Measurements from ENCODE around the gene ANKRD63.

Gene ANKRD63

DNA sequence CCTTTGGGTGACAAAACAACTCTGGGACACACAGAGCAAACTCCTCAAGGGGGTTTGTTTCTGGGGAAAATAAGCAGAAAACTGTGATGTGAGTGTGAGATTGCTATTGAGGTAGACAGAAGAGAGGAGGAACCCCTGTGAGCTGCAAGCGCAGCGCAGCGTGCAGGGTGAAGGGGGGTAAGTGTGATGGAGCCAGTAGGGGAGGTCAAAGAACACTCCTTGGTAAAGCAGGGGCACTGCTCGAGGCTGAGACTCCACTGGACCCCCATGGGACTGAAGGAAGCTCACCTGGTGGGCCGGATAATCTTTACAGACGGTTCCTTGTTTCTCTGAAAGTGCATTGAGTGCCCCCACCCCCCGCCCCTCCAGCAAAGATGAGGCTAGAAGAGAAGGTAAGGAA is 48.2 kb upstream of the ANKRD63 start:
- H3K27me3 ChIP-seq (ENCODE audit: insufficient read depth, low read length, poor library complexity): no peaks in the 10 kb centered on the region
- H3K36me3 ChIP-seq (ENCODE audit: insufficient read depth, low read length): peaks cover 5% of the 10 kb centered on the region; the same call in 1 of the 2 replicates
- H3K4me2 ChIP-seq (ENCODE audit: insufficient read depth, low read length): no peak overlapping the region
- H3K79me2 ChIP-seq (ENCODE audit: insufficient read depth, low read length): no peaks in the 10 kb centered on the region
- H2AFZ ChIP-seq (ENCODE audit: low read depth, low read length): no peak overlapping the region
- H3K4me1 ChIP-seq (ENCODE audit: insufficient read depth, low read length): peaks cover 21% of the 10 kb centered on the region
- H3K4me3 ChIP-seq (ENCODE audit: low read depth in 1 of 2, low read length in 2 of 2): no peak overlapping the region
- H4K20me1 ChIP-seq (ENCODE audit: insufficient read depth, low read length): no peaks in the 10 kb centered on the region
- DNase-seq (no peak), ATAC-seq (ENCODE audit: insufficient read depth, low read depth) (no peak)
- H3K9me3 ChIP-seq (ENCODE audit: insufficient read depth, low read length, severe bottlenecking): no peaks in the 10 kb centered on the region
- no peak overlapping the region for H3K27ac ChIP-seq (ENCODE audit: low read length)
- H3K9ac ChIP-seq (ENCODE audit: low read depth, low read length): no peak overlapping the region
- TF ChIP-seq EZH2 (IDR thresholded peaks at IDR 0.05; ENCODE audit: borderline replicate concordance, low read depth, low read length, severe bottlenecking): no peak
- TF ChIP-seq, protein P1, sequence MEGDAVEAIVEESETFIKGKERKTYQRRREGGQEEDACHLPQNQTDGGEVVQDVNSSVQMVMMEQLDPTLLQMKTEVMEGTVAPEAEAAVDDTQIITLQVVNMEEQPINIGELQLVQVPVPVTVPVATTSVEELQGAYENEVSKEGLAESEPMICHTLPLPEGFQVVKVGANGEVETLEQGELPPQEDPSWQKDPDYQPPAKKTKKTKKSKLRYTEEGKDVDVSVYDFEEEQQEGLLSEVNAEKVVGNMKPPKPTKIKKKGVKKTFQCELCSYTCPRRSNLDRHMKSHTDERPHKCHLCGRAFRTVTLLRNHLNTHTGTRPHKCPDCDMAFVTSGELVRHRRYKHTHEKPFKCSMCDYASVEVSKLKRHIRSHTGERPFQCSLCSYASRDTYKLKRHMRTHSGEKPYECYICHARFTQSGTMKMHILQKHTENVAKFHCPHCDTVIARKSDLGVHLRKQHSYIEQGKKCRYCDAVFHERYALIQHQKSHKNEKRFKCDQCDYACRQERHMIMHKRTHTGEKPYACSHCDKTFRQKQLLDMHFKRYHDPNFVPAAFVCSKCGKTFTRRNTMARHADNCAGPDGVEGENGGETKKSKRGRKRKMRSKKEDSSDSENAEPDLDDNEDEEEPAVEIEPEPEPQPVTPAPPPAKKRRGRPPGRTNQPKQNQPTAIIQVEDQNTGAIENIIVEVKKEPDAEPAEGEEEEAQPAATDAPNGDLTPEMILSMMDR (IDR thresholded peaks at IDR 0.05; ENCODE audit: borderline replicate concordance, extremely low read depth, low read length, poor library complexity, severe bottlenecking): no peak

DNA sequence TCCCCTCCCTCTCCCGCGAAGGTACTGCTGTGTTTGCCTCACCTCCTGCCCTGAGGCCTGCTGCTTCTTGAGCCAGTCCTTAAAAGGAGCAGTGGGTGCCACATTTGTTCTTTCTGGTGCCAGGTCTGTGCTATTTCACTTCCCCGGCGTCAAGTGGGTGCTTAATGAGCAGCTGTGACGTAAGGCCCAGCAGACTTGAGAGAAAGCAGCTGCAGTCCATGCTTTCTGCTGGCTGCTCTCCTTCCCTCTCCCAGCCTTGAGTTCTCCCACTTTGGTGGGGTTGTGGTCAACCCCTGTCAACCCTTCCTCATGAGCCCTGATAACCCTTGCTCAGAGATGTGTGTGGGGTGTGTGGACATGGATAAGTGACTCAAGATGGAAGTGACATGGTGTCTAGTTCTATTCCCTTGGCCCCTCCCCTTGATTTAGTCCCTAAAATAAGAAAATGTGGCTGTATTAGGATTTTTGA is 47.5 kb upstream of the ANKRD63 start:
- TF ChIP-seq, protein P1 (IDR thresholded peaks at IDR 0.05; ENCODE audit: borderline replicate concordance, extremely low read depth, low read length, poor library complexity, severe bottlenecking): no peak
- no peak for TF ChIP-seq EZH2 (IDR thresholded peaks at IDR 0.05; ENCODE audit: borderline replicate concordance, low read depth, low read length, severe bottlenecking)
- H3K4me3 ChIP-seq (ENCODE audit: low read depth in 1 of 2, low read length in 2 of 2): no peak overlapping the region
- no peak for ATAC-seq (ENCODE audit: insufficient read depth, low read depth)
- peaks cover 5% of the 10 kb centered on the region; the same call in 1 of the 2 replicates for H3K36me3 ChIP-seq (ENCODE audit: insufficient read depth, low read length)
- no peak for DNase-seq
- H3K27me3 ChIP-seq (ENCODE audit: insufficient read depth, low read length, poor library complexity): no peaks in the 10 kb centered on the region
- no peaks in the 10 kb centered on the region for H4K20me1 ChIP-seq (ENCODE audit: insufficient read depth, low read length)
- H3K79me2 ChIP-seq (ENCODE audit: insufficient read depth, low read length): no peaks in the 10 kb centered on the region
- H3K27ac ChIP-seq (ENCODE audit: low read length): no peak overlapping the region
- no peak overlapping the region for H2AFZ ChIP-seq (ENCODE audit: low read depth, low read length)
- no peak overlapping the region for H3K9ac ChIP-seq (ENCODE audit: low read depth, low read length)
- no peak overlapping the region for H3K4me2 ChIP-seq (ENCODE audit: insufficient read depth, low read length)
- no peaks in the 10 kb centered on the region for H3K9me3 ChIP-seq (ENCODE audit: insufficient read depth, low read length, severe bottlenecking)
- peaks cover 24% of the 10 kb centered on the region for H3K4me1 ChIP-seq (ENCODE audit: insufficient read depth, low read length)

DNA sequence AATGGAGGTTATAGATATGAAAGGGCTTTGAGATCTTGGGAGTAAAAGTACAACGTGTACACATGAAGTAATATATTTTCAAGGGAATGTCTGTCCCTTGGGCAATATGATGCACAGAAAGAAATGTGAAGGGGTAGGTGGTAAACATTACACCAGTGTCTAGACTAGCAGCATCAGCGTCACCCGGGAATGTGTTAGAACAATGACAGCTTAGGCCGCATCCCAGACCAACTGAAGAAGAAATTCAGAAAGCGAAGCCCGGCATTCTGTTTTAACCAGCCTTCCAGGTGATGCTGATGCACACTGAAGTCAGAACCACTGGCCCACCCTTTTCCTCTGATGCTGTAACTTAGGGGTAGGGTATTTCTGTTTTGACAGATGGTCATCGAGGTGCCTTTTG is 46.9 kb upstream of the ANKRD63 start:
- Histone ChIP-seq H3K27ac (ENCODE audit: low read length) (no peak overlapping the region), H3K4me1 (ENCODE audit: insufficient read depth, low read length) (peaks cover 25% of the 10 kb centered on the region)
- no peak for DNase-seq

More for the DNA sequence above, 46.9 kb upstream of the ANKRD63 start:
- H3K36me3 ChIP-seq (ENCODE audit: insufficient read depth, low read length): peaks cover 5% of the 10 kb centered on the region; the same call in 1 of the 2 replicates
- H3K79me2 ChIP-seq (ENCODE audit: insufficient read depth, low read length): no peaks in the 10 kb centered on the region
- no peak for ATAC-seq (ENCODE audit: insufficient read depth, low read depth)
- H3K9ac ChIP-seq (ENCODE audit: low read depth, low read length): no peak overlapping the region
- H3K9me3 ChIP-seq (ENCODE audit: insufficient read depth, low read length, severe bottlenecking): no peaks in the 10 kb centered on the region
- no peaks in the 10 kb centered on the region for H3K27me3 ChIP-seq (ENCODE audit: insufficient read depth, low read length, poor library complexity)
- H3K4me3 ChIP-seq (ENCODE audit: low read depth in 1 of 2, low read length in 2 of 2): no peak overlapping the region
- TF ChIP-seq EZH2 (IDR thresholded peaks at IDR 0.05; ENCODE audit: borderline replicate concordance, low read depth, low read length, severe bottlenecking): no peak
- TF ChIP-seq, protein P1 (IDR thresholded peaks at IDR 0.05; ENCODE audit: borderline replicate concordance, extremely low read depth, low read length, poor library complexity, severe bottlenecking): no peak
- no peak overlapping the region for H2AFZ ChIP-seq (ENCODE audit: low read depth, low read length)
- no peak overlapping the region for H3K4me2 ChIP-seq (ENCODE audit: insufficient read depth, low read length)
- no peaks in the 10 kb centered on the region for H4K20me1 ChIP-seq (ENCODE audit: insufficient read depth, low read length)
